IMR-90 (cell line): ENCODE data around the gene CFAP61.

ENCODE experiments used
- BHLHE40 ChIP-seq: fragments of 150-350 bp; IDR thresholded peaks from 2 replicates; pipeline ENCODE4 v1.6.1; 2016; ENCODE audit warnings: mild to moderate bottlenecking, low read depth, low read length
- CTCF ChIP-seq: conservative IDR thresholded peaks from 2 replicates; pipeline ENCODE4 v1.5.1; 2012; ENCODE audit warnings: mild to moderate bottlenecking, low read depth, low read length, improper control_type of control experiment
- ELK1 ChIP-seq: fragments of 150-350 bp; IDR thresholded peaks from 2 replicates; pipeline ENCODE4 v1.6.1; 2016; ENCODE audit warnings: low read depth, mild to moderate bottlenecking, low read length, moderate library complexity, borderline replicate concordance
- POLR2A ChIP-seq: IDR thresholded peaks from 2 replicates; pipeline ENCODE4 v1.6.1; 2012; ENCODE audit warnings: mild to moderate bottlenecking, low read depth, low read length
- USF2 ChIP-seq: fragments of 150-350 bp; IDR thresholded peaks from 2 replicates; pipeline ENCODE4 v1.6.1; 2017; ENCODE audit warnings: mild to moderate bottlenecking, antibody characterized with exemption, low read length, low read depth

GRCh38 chr20:20329564-20329963 lies 277.2 kb downstream of the CFAP61 start:
- TF ChIP-seq CTCF, result no peak
- no peak for TF ChIP-seq USF2
- no peak for TF ChIP-seq BHLHE40
- no peak for TF ChIP-seq POLR2A
- TF ChIP-seq ELK1, result no peak
